Stimulated activated CD8-positive, alpha-beta memory T cell treated with anti-CD3 and anti-CD28 coated beads, Interleukin-15, amount 100 ng/mL, for 1 hour (primary cell): ENCODE results near the gene DBP.
"Not testable (repeated sequence)": the region's sequence is repeated elsewhere in the genome, so short reads cannot be mapped to it uniquely, and the experiment has no call there.

Experiments used
- DNase-seq: peaks from one replicate; pipeline ENCODE4 v3.0.0-alpha.2; 2020; ENCODE audit warnings: low read depth

The DBP gene

GRCh38 chr19:48639483-48640375 is 2.5 kb upstream of the DBP start:
- DNase-seq = no peak

GRCh38 chr19:48638831-48639381 is 1.7 kb upstream of the DBP start:
- no peak for DNase-seq

- peak; percentile 61 for DNase-seq
These were observed 1.0 kb upstream of the DBP start for GRCh38 chr19:48637948-48638830.

- DNase-seq = peak; percentile 99
These were observed 319 bp upstream of the DBP start for GRCh38 chr19:48637449-48637947.

- no peak for DNase-seq
These were observed 967 bp downstream of the DBP start for GRCh38 chr19:48635966-48636858.

- DNase-seq = no peak
These were observed 1.8 kb downstream of the DBP start for GRCh38 chr19:48635263-48635965.

- peak; percentile 80 for DNase-seq
These were observed 2.5 kb downstream of the DBP start for GRCh38 chr19:48634424-48635262.

GRCh38 chr19:48634036-48634342 is 3.2 kb downstream of the DBP start:
- DNase-seq = no peak

GRCh38 chr19:48633148-48634035 is 3.8 kb downstream of the DBP start:
- no peak for DNase-seq

- no peak for DNase-seq
These were observed 4.5 kb downstream of the DBP start for GRCh38 chr19:48632692-48633147.

- DNase-seq = not testable (repeated sequence)
These were observed 4.9 kb downstream of the DBP start for GRCh38 chr19:48632286-48632685.

- no peak for DNase-seq
These were observed 6.0 kb downstream of the DBP start for GRCh38 chr19:48631225-48631624.

GRCh38 chr19:48630296-48631063 is 6.7 kb downstream of the DBP start:
- no peak for DNase-seq

GRCh38 chr19:48629599-48630295 is 7.4 kb downstream of the DBP start:
- no peak for DNase-seq

- DNase-seq = no peak
These were observed 7.9 kb downstream of the DBP start for GRCh38 chr19:48629297-48629598.

- DNase-seq = no peak
These were observed 8.5 kb downstream of the DBP start for GRCh38 chr19:48628486-48629296.

GRCh38 chr19:48627865-48628314 is 9.3 kb downstream of the DBP start:
- no peak for DNase-seq
